ENCODE results near the gene PCDH20. TPM values are rescaled to one million over a fixed set of nuclear protein-coding genes. Genes with fewer than 3 reads are reported as not detected.
"Not testable (repeated sequence)": the region's sequence is repeated elsewhere in the genome, so short reads cannot be mapped to it uniquely, and the experiment has no call there.

Gene PCDH20, protein sequence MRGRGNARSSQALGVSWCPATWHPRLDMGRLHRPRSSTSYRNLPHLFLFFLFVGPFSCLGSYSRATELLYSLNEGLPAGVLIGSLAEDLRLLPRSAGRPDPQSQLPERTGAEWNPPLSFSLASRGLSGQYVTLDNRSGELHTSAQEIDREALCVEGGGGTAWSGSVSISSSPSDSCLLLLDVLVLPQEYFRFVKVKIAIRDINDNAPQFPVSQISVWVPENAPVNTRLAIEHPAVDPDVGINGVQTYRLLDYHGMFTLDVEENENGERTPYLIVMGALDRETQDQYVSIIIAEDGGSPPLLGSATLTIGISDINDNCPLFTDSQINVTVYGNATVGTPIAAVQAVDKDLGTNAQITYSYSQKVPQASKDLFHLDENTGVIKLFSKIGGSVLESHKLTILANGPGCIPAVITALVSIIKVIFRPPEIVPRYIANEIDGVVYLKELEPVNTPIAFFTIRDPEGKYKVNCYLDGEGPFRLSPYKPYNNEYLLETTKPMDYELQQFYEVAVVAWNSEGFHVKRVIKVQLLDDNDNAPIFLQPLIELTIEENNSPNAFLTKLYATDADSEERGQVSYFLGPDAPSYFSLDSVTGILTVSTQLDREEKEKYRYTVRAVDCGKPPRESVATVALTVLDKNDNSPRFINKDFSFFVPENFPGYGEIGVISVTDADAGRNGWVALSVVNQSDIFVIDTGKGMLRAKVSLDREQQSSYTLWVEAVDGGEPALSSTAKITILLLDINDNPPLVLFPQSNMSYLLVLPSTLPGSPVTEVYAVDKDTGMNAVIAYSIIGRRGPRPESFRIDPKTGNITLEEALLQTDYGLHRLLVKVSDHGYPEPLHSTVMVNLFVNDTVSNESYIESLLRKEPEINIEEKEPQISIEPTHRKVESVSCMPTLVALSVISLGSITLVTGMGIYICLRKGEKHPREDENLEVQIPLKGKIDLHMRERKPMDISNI
- total RNA-seq, result not detected

DNA sequence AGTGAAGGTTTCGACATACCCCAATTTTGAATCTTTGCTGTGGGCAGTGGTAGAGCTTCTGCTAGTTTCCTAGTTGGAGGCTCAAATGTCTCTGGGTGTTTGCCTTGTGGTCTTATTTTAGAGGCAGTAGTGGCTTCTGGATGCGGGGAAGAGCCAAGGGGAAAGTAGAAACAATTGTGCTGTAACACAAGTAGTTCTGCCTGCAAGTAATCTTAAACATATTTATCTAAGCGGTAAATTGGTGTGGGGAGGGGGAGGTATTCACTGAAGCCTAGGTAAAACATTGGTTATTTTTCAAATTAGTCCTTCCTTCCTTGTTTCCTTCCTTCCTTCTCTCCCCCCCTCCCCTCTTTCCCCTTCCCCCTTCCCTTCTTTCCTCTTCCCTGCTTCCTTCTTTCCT, at the start of gene PCDH20:
Gene PCDH20, minus strand, starts transcription at position 101 of the 400 bp plus-strand sequence. CDS start 691 bp downstream, outside the sequence.
- ChIA-PET CTCF (no interaction called here), POLR2A (no interaction called here)

GRCh38 chr13:61463024-61463423, 47.4 kb upstream of the PCDH20 start:
- POLR2A ChIA-PET, result no interaction called here
- CTCF ChIA-PET, result no interaction called here

GRCh38 chr13:61453121-61453520, 37.5 kb upstream of the PCDH20 start:
- CTCF ChIA-PET, result no interaction called here
- POLR2A ChIA-PET, result no interaction called here

DNA sequence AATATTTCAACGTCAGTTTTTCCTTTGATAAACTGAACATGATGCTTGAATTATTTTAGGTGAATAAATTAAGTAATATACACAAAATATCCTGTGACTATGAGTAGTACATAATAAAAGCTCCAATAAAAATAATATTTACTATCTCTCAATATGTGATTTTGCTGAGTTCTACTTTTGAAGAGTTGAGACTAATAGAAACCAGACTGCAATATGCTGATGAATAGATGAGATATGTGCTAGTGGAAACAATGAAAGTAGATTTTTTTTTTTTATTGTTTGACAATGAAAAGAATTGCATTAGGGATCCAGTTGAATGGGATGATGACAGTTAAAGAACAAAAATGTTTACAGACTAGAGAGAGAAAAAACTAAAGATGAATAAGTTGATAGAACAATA, 16.4 kb upstream of the PCDH20 start:
- ChIA-PET CTCF (no interaction called here), POLR2A (no interaction called here)

DNA sequence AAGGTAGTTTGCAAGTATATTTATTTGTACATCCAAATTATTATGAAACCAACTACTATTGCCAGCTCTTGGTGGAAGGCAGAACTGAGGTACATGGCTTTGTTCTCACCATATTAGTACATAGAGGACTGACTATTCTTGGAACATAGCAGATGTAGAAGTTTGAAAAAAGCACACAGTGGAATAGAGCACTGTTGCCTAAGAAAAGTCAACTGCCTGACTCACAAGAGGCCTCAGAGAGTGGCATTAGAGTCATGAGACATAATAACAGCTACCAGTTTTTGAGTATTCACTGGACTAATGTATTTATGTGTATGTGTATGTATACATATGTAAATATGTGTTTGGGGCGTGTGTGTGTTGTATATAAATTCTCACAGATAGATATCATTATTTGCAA, 8.3 kb upstream of the PCDH20 start:
- ChIA-PET POLR2A (no interaction called here), CTCF (interaction anchor here (0.6 kb wide), 1 partner anchor 669 kb away, joined by 3 read pairs; no protein-coding TSS in a partner anchor)

DNA sequence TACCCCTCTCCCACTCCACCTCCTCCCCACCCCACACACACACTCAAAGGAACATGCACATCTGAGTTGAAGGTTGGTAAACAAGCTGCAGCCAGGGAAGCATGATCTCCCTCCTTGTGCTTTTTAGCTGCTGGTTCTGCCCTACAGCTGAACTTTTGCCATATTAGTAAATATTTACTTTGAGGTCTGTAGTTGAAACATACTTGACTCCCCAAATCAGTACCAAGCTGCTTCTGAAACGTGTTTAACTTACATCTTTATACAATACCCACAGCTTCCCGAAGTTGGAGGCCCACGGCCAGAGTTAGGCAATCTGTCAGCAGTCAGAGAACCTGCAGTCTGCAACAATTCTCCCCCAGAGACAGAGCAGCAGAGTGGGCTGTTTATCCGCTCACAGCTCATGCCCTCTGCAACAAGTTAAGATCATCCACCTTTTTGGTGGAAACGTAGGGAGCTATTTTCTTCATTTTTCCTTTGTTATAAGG, 1.5 kb upstream of the PCDH20 start:
- CTCF ChIA-PET, result no interaction called here
- POLR2A ChIA-PET, result no interaction called here

GRCh38 chr13:61415058-61415721, 459 bp downstream of the PCDH20 start:
- POLR2A ChIA-PET, result no interaction called here
- CTCF ChIA-PET, result no interaction called here

- CTCF ChIA-PET, result no interaction called here
- POLR2A ChIA-PET, result no interaction called here
Measured at GRCh38 chr13:61414686-61415057, 977 bp downstream of the PCDH20 start.

DNA sequence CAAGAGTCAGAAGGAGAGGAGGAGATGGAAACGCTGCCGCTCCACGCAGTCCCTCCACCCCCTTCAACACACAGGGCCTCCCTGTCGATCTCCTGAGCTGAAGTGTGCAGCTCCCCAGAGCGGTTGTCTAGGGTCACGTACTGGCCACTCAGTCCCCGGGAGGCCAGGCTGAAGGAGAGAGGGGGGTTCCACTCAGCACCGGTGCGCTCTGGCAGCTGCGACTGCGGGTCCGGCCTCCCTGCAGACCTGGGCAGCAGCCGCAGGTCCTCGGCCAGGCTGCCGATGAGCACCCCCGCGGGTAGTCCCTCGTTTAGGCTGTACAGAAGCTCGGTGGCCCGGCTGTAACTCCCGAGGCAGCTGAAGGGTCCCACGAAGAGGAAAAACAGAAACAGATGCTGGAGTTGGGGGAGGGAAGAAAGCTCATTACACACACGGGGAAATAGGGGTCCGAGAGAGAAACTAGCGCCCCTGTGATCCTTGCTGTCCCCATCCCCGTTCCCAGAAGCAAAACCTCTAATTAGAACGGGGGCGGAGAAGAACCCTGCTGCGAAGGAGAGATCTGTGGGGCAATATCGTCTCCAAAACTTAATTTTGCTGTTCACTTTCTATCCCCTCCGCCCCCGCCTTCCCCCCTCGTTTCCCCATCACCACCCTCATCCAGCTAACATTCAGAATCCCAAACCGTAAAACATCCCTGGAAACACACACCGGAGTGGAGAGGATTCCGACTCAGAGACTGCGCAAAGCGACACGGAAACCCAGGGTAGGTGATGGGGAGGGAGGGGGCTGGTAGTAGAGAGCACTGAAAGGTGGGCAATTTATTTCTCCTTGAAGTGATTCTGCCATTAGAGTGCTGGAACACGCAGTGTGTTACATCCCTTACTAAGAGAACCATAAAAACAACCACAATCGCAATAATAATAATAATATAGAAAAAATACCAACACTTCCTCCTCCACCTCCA, 1.8 kb downstream of the PCDH20 start:
- POLR2A ChIA-PET, result no interaction called here
- CTCF ChIA-PET, result no interaction called here

DNA sequence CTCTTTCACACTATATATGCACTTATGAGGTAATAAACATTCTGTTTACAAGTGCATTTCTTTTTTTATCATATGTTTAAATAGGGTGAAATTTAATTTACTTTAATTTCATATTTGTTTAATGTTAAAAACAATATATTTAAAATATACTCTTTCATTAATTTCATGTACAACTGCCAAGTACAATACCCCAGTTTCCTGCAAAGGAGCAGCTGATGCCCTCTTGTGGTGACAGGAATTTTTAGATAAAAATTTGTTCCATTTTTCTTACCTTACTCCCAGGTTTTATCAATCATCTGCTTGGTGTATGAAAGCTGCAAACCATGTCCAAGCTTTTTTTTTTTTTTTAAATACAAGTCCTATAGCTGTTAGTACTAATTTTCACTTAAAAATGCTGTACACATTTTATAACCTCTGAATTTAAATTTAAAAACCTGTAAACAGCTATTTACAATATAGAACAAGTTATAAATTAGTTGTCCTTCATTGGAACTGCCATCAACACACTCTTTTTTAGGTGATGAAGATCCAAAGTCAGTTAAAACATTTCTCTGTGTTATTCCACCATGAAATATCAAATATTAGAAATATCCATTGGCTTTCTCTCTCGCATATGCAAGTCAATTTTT, 4.9 kb downstream of the PCDH20 start:
- POLR2A ChIA-PET, result no interaction called here
- CTCF ChIA-PET, result no interaction called here

- POLR2A ChIA-PET, result no interaction called here
Measured at GRCh38 chr13:61410266-61410665, 5.4 kb downstream of the PCDH20 start.

GRCh38 chr13:61408571-61408970, 7.1 kb downstream of the PCDH20 start:
- CTCF ChIA-PET, result no interaction called here
- POLR2A ChIA-PET, result no interaction called here

More at GRCh38 chr13:61410266-61410665, 5.4 kb downstream of the PCDH20 start:
- CTCF ChIA-PET, result no interaction called here

DNA sequence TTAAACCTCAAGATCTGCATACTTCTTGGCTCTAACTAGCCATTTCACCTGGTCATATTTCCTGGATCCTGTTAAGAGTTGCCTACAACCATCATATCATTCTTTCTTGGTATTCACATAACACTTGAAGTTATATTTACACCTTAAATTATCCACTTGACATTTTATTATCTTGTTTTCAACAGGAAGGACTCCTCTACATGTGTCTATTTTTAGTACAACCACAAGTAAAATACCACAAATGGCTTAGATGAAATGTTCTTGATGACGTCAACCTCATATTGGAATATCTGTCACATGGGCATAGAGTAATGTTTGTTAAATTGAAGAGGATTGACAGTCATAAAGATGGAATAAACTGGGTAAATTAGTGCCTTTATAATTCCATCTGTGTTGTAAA, 9.4 kb downstream of the PCDH20 start:
- CTCF ChIA-PET, result no interaction called here
- POLR2A ChIA-PET, result no interaction called here

- POLR2A ChIA-PET, result no interaction called here
Measured at GRCh38 chr13:61396121-61396520, 19.5 kb downstream of the PCDH20 start.

DNA sequence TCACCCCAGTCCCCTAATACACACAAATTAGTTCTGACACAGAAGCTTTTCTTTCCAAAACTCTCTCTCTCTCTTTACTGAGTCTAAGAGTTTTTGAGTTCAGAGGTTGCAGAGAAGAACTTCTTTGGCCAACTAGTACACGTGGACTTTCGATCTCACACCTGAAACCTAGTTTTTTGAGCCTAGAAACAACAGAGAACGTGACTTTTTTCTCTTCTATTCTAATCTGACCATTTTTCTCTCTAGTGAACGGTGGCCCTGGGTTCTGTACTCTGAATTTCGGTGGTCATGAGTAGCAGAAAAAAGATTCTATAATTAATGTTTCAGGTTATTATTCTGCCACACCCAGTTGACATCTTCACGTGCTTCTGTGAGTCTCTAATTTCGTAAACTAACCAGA, 24.2 kb downstream of the PCDH20 start:
- POLR2A ChIA-PET, result no interaction called here
- CTCF ChIA-PET, result no interaction called here

More at GRCh38 chr13:61396121-61396520, 19.5 kb downstream of the PCDH20 start:
- CTCF ChIA-PET, result no interaction called here

- ChIA-PET POLR2A (no interaction called here), CTCF (no interaction called here)
Measured at GRCh38 chr13:61387694-61388093, 28.0 kb downstream of the PCDH20 start.

GRCh38 chr13:61383111-61383510, 32.5 kb downstream of the PCDH20 start:
- ChIA-PET POLR2A (no interaction called here), CTCF (no interaction called here)

DNA sequence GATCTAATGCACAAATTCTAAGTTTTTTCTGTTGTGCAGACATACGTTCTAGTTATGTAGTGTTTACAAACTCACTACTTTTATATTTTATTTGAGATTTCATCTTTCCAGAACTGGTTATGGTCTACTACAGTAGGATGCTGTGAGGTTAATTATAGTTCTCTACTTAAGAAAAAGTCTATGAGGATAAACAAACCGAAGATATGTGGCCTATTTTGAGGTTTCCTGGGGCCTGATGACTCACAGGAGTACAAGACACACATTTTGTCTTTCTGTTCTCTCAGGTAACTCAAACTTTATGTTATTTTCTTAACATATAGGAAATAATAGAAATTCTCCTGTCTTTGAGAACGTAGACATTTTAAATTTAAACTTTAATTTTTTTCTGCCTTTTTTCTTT, 45.1 kb downstream of the PCDH20 start:
- CTCF ChIA-PET, result no interaction called here
- POLR2A ChIA-PET, result no interaction called here

- POLR2A ChIA-PET, CTCF ChIA-PET: not testable (repeated sequence)
Measured at GRCh38 chr13:61364690-61365089, 51.0 kb downstream of the PCDH20 start.

Measured in activated CD8-positive, alpha-beta memory T cell treated with anti-CD3 and anti-CD28 coated beads for 36 hours (primary cell).